ENCODE data around the gene NECTIN1.

DNA sequence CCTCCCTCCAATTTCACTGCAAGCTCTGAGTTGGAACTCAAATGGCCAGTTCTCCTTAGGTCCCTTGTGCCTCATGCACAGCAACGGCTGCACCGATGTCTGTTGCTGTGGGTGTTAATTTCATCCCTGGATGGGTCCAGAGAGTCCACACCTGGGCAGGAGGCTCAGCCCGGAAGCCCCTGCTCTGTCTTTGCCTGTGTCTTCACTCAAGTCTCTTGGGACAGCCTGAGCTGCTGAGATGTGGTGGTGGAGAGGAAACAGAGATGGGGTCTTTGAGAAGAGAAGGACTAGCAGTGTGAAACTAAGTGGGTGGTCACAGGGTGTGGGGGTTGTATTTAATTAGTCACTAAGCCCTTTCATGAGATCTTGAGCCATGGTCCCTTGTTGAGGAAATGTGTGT is 109.3 kb downstream of the NECTIN1 start:
- TF ChIP-seq EZH2phosphoT487 (IDR thresholded peaks at IDR 0.05; ENCODE audit: insufficient read depth, low read depth) (no peak), EZH2 (IDR thresholded peaks at IDR 0.05; ENCODE audit: insufficient read depth, poor library complexity, severe bottlenecking) (no peak)
